Effector memory CD4-positive, alpha-beta T cell (primary cell): Measurements from ENCODE around the gene ZNF782.
A peak's percentile ranks its signal among the peaks of the same experiment; 100 is the strongest.
"Not testable (repeated sequence)": the region's sequence is repeated elsewhere in the genome, so short reads cannot be mapped to it uniquely, and the experiment has no call there.

Source experiments
- DNase-seq, 3 donors: peaks; one replicate each; pipeline ENCODE4 v3.0.0-alpha.2; 2020
- H3K27ac ChIP-seq: 2 replicates; pipeline ENCODE4 v1.7.0; 2013; ENCODE audit warnings: mild to moderate bottlenecking, low read length, moderate library complexity; ENCODE audit not compliant: insufficient read depth, poor library complexity, severe bottlenecking
- H3K27me3 ChIP-seq: replicated peaks from 2 replicates; pipeline ENCODE4 v1.7.0; 2013; ENCODE audit warnings: mild to moderate bottlenecking, low read length; ENCODE audit not compliant: insufficient read depth, control insufficient read depth, poor library complexity, severe bottlenecking
- H3K36me3 ChIP-seq: 2 replicates; pipeline ENCODE4 v1.7.0; 2013; ENCODE audit warnings: mild to moderate bottlenecking, low read length, moderate library complexity; ENCODE audit not compliant: control insufficient read depth, insufficient read depth
- H3K4me1 ChIP-seq: 2 replicates; pipeline ENCODE4 v1.7.0; 2013; ENCODE audit warnings: low read length, mild to moderate bottlenecking; ENCODE audit not compliant: control insufficient read depth, insufficient read depth, poor library complexity, severe bottlenecking
- H3K4me3 ChIP-seq: 2 replicates; pipeline ENCODE4 v1.7.0; 2013; ENCODE audit warnings: low read length, low read depth, mild to moderate bottlenecking; ENCODE audit not compliant: insufficient read depth, poor library complexity, severe bottlenecking
- H3K9me3 ChIP-seq: 2 replicates; pipeline ENCODE4 v1.7.0; 2013; ENCODE audit warnings: mild to moderate bottlenecking, low read length, moderate library complexity; ENCODE audit not compliant: control insufficient read depth

The ZNF782 gene

DNA sequence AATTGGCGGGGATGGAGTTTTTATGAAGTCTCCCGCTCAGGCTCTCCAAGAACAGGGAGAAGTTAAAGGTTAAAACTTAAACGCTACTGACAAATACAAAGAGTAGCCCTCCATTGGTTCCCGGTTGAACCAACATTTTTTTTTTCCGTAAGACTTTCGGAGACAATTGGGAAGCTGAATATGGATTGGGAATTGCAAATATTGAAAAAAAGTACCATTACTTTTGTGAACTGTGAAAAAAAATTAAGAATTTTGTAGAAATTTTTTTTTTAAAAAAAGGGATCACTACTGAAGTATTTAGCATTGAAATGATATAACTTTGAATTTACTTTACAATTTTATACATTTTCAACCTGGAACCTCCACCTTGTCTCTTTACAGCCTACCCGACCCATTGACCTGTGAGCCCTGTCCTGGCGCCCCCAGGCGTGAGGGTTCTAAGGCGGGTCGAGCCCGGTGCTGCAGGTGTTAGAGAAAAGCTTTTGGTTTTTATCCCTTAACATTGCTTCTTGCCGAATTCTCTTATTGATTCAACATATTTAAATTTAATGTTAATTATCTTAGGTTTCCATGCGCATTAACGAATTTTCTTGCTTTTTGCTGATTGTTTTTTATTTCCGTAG is 448 bp upstream of the ZNF782 start:
- Histone ChIP-seq H3K36me3 (no peaks in the 10 kb centered on the region), H3K4me1 (peaks cover 9% of the 10 kb centered on the region), H3K27me3 (no peaks in the 10 kb centered on the region), H3K27ac (peak overlapping the region; percentile 74), H3K4me3 (peak overlapping the region; percentile 92), H3K9me3 (no peaks in the 10 kb centered on the region)
- DNase-seq: no peak

DNA sequence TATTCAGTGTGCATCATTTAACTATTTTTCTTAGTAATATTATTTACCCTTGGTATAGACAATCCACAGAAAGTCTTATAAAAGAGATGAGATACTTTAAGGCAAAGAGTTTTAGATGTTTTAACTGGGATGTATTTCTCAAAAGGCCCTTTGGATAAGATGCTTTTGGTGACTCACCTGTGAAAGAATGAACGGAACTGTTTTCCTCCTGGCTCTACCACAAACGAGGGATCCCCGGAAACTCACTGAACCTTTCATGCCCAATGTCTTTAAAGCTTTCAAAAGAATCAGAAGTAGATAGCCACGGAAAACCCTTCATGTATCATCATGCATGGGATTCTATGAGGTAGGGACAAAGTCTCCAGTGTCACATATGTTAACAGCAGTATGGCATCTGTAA is 1.6 kb downstream of the ZNF782 start:
- Histone ChIP-seq H3K9me3 (no peaks in the 10 kb centered on the region), H3K4me1 (peaks cover 9% of the 10 kb centered on the region), H3K4me3 (no peak overlapping the region), H3K27me3 (no peaks in the 10 kb centered on the region), H3K36me3 (no peaks in the 10 kb centered on the region), H3K27ac (no peak overlapping the region)
- DNase-seq: no peak

- Histone ChIP-seq H3K4me1 (no peaks in the 10 kb centered on the region), H3K4me3 (no peak overlapping the region), H3K27me3 (no peaks in the 10 kb centered on the region), H3K36me3 (peaks cover 14% of the 10 kb centered on the region), H3K27ac (no peak overlapping the region), H3K9me3 (no peaks in the 10 kb centered on the region)
- DNase-seq: no peak
Observed at GRCh38 chr9:96844040-96844439, 10.3 kb downstream of the ZNF782 start.

- no peaks in the 10 kb centered on the region for H3K4me1 ChIP-seq
- H3K4me3 ChIP-seq: no peak overlapping the region
- peaks cover 32% of the 10 kb centered on the region for H3K36me3 ChIP-seq
- peaks cover 69% of the 10 kb centered on the region for H3K9me3 ChIP-seq
- DNase-seq: no peak
- H3K27me3 ChIP-seq: no peaks in the 10 kb centered on the region
- no peak overlapping the region for H3K27ac ChIP-seq
Observed at GRCh38 chr9:96818533-96818932, 35.8 kb downstream of the ZNF782 start.

DNA sequence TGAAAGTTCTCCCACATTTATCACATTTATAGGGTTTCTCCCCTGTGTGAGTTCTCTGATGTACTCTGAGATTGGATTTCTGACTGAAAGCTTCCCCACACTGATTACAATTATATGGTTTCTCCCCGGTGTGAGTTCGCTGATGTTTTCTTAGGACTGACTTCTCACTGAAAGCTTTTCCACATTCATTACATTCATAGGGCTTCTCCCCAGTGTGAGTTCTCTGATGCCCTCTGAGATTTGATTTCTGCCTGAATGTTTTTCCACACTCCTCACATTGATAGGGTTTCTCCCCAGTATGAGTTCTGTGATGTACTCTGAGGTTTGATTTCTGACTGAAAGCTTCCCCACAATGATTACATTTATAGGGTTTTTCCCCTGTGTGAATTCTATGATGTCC is 36.3 kb downstream of the ZNF782 start:
- Histone ChIP-seq H3K27ac (no peak overlapping the region), H3K9me3 (peaks cover 64% of the 10 kb centered on the region), H3K4me3 (no peak overlapping the region), H3K4me1 (no peaks in the 10 kb centered on the region), H3K36me3 (peaks cover 27% of the 10 kb centered on the region), H3K27me3 (no peaks in the 10 kb centered on the region)
- no peak for DNase-seq

DNA sequence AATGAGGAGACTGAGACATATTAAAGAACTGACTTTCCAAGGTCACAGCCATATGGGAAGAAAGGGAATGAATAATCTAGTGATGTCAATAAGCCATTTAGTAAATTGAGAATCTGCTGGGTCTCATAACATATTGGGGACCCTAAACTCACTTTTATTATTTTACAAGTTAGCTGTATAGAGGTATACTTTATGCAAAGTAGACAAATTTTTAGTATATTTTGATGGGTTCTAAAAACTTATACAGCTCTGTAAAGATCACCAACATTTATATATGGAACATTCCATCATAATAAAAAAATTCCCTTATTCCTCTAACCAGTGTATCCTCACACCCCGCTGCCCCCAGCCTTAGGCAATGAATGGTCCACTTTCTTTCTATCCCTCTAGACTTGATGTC is 40.7 kb downstream of the ZNF782 start:
- H3K27me3 ChIP-seq: no peaks in the 10 kb centered on the region
- DNase-seq: no peak
- H3K4me1 ChIP-seq: no peaks in the 10 kb centered on the region
- H3K36me3 ChIP-seq: no peaks in the 10 kb centered on the region
- no peak overlapping the region for H3K4me3 ChIP-seq
- peaks cover 39% of the 10 kb centered on the region for H3K9me3 ChIP-seq
- no peak overlapping the region for H3K27ac ChIP-seq

DNA sequence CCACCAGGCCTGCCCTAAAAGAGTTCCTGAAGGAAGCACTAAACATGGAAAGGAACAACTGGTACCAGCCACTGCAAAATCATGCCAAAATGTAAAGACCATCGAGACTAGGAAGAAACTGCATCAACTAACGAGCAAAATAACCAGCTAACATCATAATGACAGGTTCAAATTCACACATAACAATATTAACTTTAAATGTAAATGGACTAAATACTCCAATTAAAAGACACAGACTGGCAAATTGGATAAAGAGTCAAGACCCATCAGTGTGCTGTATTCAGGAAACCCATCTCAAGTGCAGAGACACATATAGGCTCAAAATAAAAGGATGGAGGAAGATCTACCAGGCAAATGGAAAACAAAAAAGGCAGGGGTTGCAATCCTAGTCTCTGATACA is 55.4 kb downstream of the ZNF782 start:
- peaks cover 15% of the 10 kb centered on the region for H3K9me3 ChIP-seq
- H3K4me1 ChIP-seq, H3K27ac ChIP-seq, H3K27me3 ChIP-seq, DNase-seq, H3K36me3 ChIP-seq, H3K4me3 ChIP-seq: not testable (repeated sequence)

- Histone ChIP-seq H3K4me3 (no peak overlapping the region), H3K4me1 (no peaks in the 10 kb centered on the region)
Observed at GRCh38 chr9:96784021-96784420, 70.3 kb downstream of the ZNF782 start.

GRCh38 chr9:96782235-96782634 is 72.1 kb downstream of the ZNF782 start:
- H3K4me1 ChIP-seq: peaks cover 2% of the 10 kb centered on the region
- H3K4me3 ChIP-seq: no peak overlapping the region
- H3K36me3 ChIP-seq: no peaks in the 10 kb centered on the region
- H3K27me3 ChIP-seq: no peaks in the 10 kb centered on the region
- no peak for DNase-seq
- H3K27ac ChIP-seq: no peak overlapping the region
- H3K9me3 ChIP-seq: peaks cover 6% of the 10 kb centered on the region

More at GRCh38 chr9:96784021-96784420, 70.3 kb downstream of the ZNF782 start:
- DNase-seq: no peak
- Histone ChIP-seq H3K36me3 (no peaks in the 10 kb centered on the region), H3K27me3 (no peaks in the 10 kb centered on the region), H3K27ac (no peak overlapping the region), H3K9me3 (peaks cover 6% of the 10 kb centered on the region)

DNA sequence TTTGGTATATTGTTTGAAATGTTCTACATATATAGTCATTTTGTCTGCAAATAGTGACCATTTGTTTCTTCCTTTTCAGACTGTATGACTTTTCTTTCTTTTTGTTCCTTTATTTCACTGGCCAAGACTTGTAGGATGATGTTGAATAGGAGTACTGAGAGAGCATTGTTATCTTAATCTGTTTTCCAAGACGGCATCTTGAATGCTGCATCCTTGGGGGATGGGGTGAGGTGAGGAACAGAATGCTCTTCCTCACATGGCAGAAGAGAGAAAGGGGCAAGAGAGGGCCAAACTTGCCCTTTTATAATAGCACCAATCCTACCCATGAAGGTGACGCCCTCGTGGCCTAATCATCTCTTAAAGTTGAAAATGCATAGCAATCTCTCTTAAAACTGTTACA is 72.8 kb downstream of the ZNF782 start:
- peaks cover 6% of the 10 kb centered on the region for H3K9me3 ChIP-seq
- no peak overlapping the region for H3K27ac ChIP-seq
- H3K36me3 ChIP-seq: no peaks in the 10 kb centered on the region
- H3K4me3 ChIP-seq: no peak overlapping the region
- DNase-seq: no peak
- peaks cover 9% of the 10 kb centered on the region for H3K4me1 ChIP-seq
- H3K27me3 ChIP-seq: no peaks in the 10 kb centered on the region
